ENCODE data around the gene LRP4.

GRCh38 chr11:46877580-46877979 lies 40.8 kb downstream of the LRP4 start:
- TF ChIP-seq POLR2A (IDR thresholded peaks at IDR 0.05; ENCODE audit: low read length), result no peak
- TF ChIP-seq GATA1 (IDR thresholded peaks at IDR 0.05; ENCODE audit: low read depth, low read length), result no peak

All from erythroblast (primary cell).